ENCODE data around the gene GLB1L. TPM values are rescaled to one million over a fixed set of nuclear protein-coding genes. Genes with fewer than 3 reads are reported as not detected.

The GLB1L gene
- total RNA-seq, 1 donor from 2014 or later: 3.0 TPM

GRCh38 chr2:219197388-219197787 is 47.9 kb downstream of the GLB1L start:
- DNase-seq (ENCODE audit: low spot score): no peak
- no peak overlapping the region for H3K27ac Mint-ChIP-seq (ENCODE audit: unreplicated experiment)
- no peaks in the 10 kb centered on the region for H3K36me3 Mint-ChIP-seq (ENCODE audit: low read depth)
- H3K27me3 Mint-ChIP-seq (ENCODE audit: low read depth): peaks cover 9% of the 10 kb centered on the region
- H3K9me3 Mint-ChIP-seq (ENCODE audit: low read depth): no peaks in the 10 kb centered on the region
- H3K4me3 Mint-ChIP-seq (ENCODE audit: unreplicated experiment): no peak overlapping the region
- H3K4me1 Mint-ChIP-seq (ENCODE audit: low read depth): no peaks in the 10 kb centered on the region
- TF ChIP-seq, protein P1, sequence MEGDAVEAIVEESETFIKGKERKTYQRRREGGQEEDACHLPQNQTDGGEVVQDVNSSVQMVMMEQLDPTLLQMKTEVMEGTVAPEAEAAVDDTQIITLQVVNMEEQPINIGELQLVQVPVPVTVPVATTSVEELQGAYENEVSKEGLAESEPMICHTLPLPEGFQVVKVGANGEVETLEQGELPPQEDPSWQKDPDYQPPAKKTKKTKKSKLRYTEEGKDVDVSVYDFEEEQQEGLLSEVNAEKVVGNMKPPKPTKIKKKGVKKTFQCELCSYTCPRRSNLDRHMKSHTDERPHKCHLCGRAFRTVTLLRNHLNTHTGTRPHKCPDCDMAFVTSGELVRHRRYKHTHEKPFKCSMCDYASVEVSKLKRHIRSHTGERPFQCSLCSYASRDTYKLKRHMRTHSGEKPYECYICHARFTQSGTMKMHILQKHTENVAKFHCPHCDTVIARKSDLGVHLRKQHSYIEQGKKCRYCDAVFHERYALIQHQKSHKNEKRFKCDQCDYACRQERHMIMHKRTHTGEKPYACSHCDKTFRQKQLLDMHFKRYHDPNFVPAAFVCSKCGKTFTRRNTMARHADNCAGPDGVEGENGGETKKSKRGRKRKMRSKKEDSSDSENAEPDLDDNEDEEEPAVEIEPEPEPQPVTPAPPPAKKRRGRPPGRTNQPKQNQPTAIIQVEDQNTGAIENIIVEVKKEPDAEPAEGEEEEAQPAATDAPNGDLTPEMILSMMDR (IDR thresholded peaks at IDR 0.05): no peak

GRCh38 chr2:219186754-219187456 is 58.3 kb downstream of the GLB1L start:
- TF ChIP-seq, protein P1 (IDR thresholded peaks at IDR 0.05): no peak
- Mint-ChIP-seq H3K4me1 (ENCODE audit: low read depth) (no peaks in the 10 kb centered on the region), H3K27me3 (ENCODE audit: low read depth) (no peaks in the 10 kb centered on the region), H3K36me3 (ENCODE audit: low read depth) (peaks cover 17% of the 10 kb centered on the region), H3K27ac (ENCODE audit: unreplicated experiment) (no peak overlapping the region), H3K9me3 (ENCODE audit: low read depth) (no peaks in the 10 kb centered on the region), H3K4me3 (ENCODE audit: unreplicated experiment) (no peak overlapping the region)
- DNase-seq (ENCODE audit: low spot score): no peak

Small RNAs within 50 kb of the gene (microRNA-seq; reads per million reads assigned to microRNA genes)
- gene MIR153-1 (ENCODE audit: borderline number of aligned reads): not detected

Other genes starting within 250 kb of the GLB1L start
- gene CFAP65, start 203.9 kb downstream of the GLB1L start, total RNA-seq: not detected in 3 replicates
- gene IHH, start 184.5 kb downstream of the GLB1L start, total RNA-seq: 0.19 TPM in 1 of 3 replicates, not detected in the others
- gene NHEJ1, start 84.6 kb downstream of the GLB1L start, total RNA-seq: 7.3 to 13.3 TPM (median 12.7 TPM) in 3 replicates
- 2.0 to 2.7 TPM (median 2.4 TPM) in 3 replicates for gene SLC23A3, start 75.4 kb downstream of the GLB1L start, total RNA-seq
- gene CNPPD1, start 68.5 kb downstream of the GLB1L start, total RNA-seq: 36.1 to 46.3 TPM (median 43.1 TPM) in 3 replicates
- gene RETREG2, start 67.2 kb downstream of the GLB1L start, total RNA-seq: 81.1 to 88.0 TPM (median 85.0 TPM) in 3 replicates
- 28.6 to 29.8 TPM (median 29.3 TPM) in 3 replicates for gene ZFAND2B, start 38.7 kb downstream of the GLB1L start, total RNA-seq
- 27.1 to 39.0 TPM (median 27.4 TPM) in 3 replicates for gene ABCB6, start 26.5 kb downstream of the GLB1L start, total RNA-seq
- 75.2 to 82.8 TPM (median 75.5 TPM) in 3 replicates for gene ATG9A, start 15.8 kb downstream of the GLB1L start, total RNA-seq
- gene ANKZF1, start 15.6 kb downstream of the GLB1L start, total RNA-seq: 27.9 to 38.0 TPM (median 35.9 TPM) in 3 replicates
- 24.4 to 32.0 TPM (median 25.9 TPM) in 3 replicates for gene STK16, start within 50 bp of the GLB1L start, total RNA-seq
- not detected in 3 replicates for gene TUBA4B, start 7.8 kb upstream of the GLB1L start, total RNA-seq
- 9.4 to 19.7 TPM (median 11.5 TPM) in 3 replicates for gene TUBA4A, start 8.5 kb upstream of the GLB1L start, total RNA-seq
- 50.7 to 55.6 TPM (median 55.0 TPM) in 3 replicates for gene DNAJB2, start 33.9 kb upstream of the GLB1L start, total RNA-seq
- gene PTPRN, start 64.0 kb upstream of the GLB1L start, total RNA-seq: 0.67 to 0.87 TPM (median 0.80 TPM) in 3 replicates
- gene RESP18, start 87.3 kb upstream of the GLB1L start, total RNA-seq: not detected in 3 replicates
- 42.3 to 47.9 TPM (median 43.5 TPM) in 3 replicates for gene DNPEP, start 142.5 kb upstream of the GLB1L start, total RNA-seq
- 0.70 to 19.8 TPM (median 15.5 TPM) in 3 replicates for gene DES, start 172.9 kb upstream of the GLB1L start, total RNA-seq
- gene SPEG, start 189.4 kb upstream of the GLB1L start, total RNA-seq: 62.9 to 94.9 TPM (median 89.7 TPM) in 3 replicates

Measured in chondrocyte (in vitro differentiated cells).